Panc1 (cell line): ENCODE results near the gene PNN. TPM values are rescaled to one million over a fixed set of nuclear protein-coding genes. Genes with fewer than 3 reads are reported as not detected.

Experiments
- ATAC-seq: fragments of 200-7000 bp; cut with Tn5 transposase; 2 replicates; pipeline ENCODE4 v1.9.1; 2020; ENCODE audit warnings: mild to moderate bottlenecking, moderate library complexity
- BruUV-seq: library from RNA; stranded (reverse); fragments of 400-500 nt; replicated peaks from 2 replicates; lab custom pipeline; 2021; lab: Mats Ljungman, UMichigan
- CTCF ChIA-PET: fragments of 300-600 bp; sonication (Branson Sonifier 250); formaldehyde crosslinking; loops from one replicate; lab custom pipeline; 2022; ENCODE audit warnings: antibody characterized with exemption; lab: Charles Lee
- POLR2A ChIA-PET: fragments of 300-600 bp; sonication (Branson Sonifier 250); formaldehyde crosslinking; loops from one replicate; lab custom pipeline; 2022; ENCODE audit warnings: antibody characterized with exemption; lab: Charles Lee
- DNase-seq: peaks from one replicate; pipeline ENCODE4 v3.0.0-alpha.2; 2010; ENCODE audit warnings: low read depth, low spot score
- H3K27ac ChIP-seq: 2 replicates; pipeline ENCODE4 v1.5.1; 2011; ENCODE audit warnings: mild to moderate bottlenecking, low read length, inconsistent platforms
- H3K27me3 ChIP-seq: fragments of 200-500 bp; sonication (Bioruptor generic); 2 replicates; pipeline ENCODE4 v1.6.0; 2014; ENCODE audit warnings: low read length, inconsistent platforms; ENCODE audit not compliant: control insufficient read depth, insufficient read depth
- H3K36me3 ChIP-seq: fragments of 200-500 bp; sonication (Bioruptor generic); 2 replicates; pipeline ENCODE4 v1.5.1; 2014; ENCODE audit warnings: inconsistent platforms, mild to moderate bottlenecking, low read length, moderate library complexity; ENCODE audit not compliant: control insufficient read depth, insufficient read depth
- H3K4me1 ChIP-seq: 2 replicates; pipeline ENCODE4 v1.5.1; 2011; ENCODE audit warnings: inconsistent platforms, mild to moderate bottlenecking, low read length, moderate library complexity; ENCODE audit not compliant: control insufficient read depth, insufficient read depth
- H3K4me3 ChIP-seq, 2 experiments: 2 replicates each; pipeline ENCODE4 v1.5.1; 2011 to 2012; ENCODE audit warnings: low read depth in 2 of 2, low read length in 2 of 2, mild to moderate bottlenecking in 2 of 2, inconsistent platforms in 1 of 2, moderate library complexity in 1 of 2
- H3K9me3 ChIP-seq: fragments of 200-500 bp; sonication (Bioruptor generic); 2 replicates; pipeline ENCODE4 v1.5.1; 2014; ENCODE audit warnings: low read depth, mild to moderate bottlenecking, inconsistent platforms, low read length, moderate library complexity; ENCODE audit not compliant: control insufficient read depth, insufficient read depth
- POLR2AphosphoS5 ChIP-seq: IDR thresholded peaks from 2 replicates; pipeline ENCODE4 v1.6.1; 2012; ENCODE audit warnings: mild to moderate bottlenecking, low read depth, low read length, moderate library complexity
- SIN3A ChIP-seq: IDR thresholded peaks from 2 replicates; pipeline ENCODE4 v1.6.1; 2012; ENCODE audit warnings: low read depth, mild to moderate bottlenecking, low read length, moderate library complexity, borderline replicate concordance; ENCODE audit not compliant: insufficient read depth
- TCF7L2 ChIP-seq: IDR thresholded peaks from 2 replicates; pipeline ENCODE4 v1.6.1; 2011; ENCODE audit warnings: mild to moderate bottlenecking, low read depth, low read length, inconsistent platforms
- in situ Hi-C: cut with HindIII; loops from 2 replicates; pipeline ENCODE4 v1.10.0; 2016; ENCODE audit warnings: low sequenced_read_pairs, low pct_unique_long_range_greater_than_20kb
- intact Hi-C: fragments of 100-400 bp; cut with micrococcal nuclease; formaldehyde crosslinking; loops from one replicate; pipeline ENCODE4 v1.10.0; 2022; ENCODE audit not compliant: unreplicated experiment
- total RNA-seq: library from RNA; stranded (reverse); gene quantifications from one replicate; pipeline ENCODE4 v1.2.1, GENCODE V29; 2021; ENCODE audit not compliant: unreplicated experiment
- TF ChIP-seq, protein P1 (sequence below): fragments of 450-650 bp; IDR thresholded peaks from 2 replicates; pipeline ENCODE4 v1.5.1; 2017; ENCODE audit warnings: mild to moderate bottlenecking
- TF ChIP-seq, protein P2 (sequence below), 2 experiments: IDR thresholded peaks; 2 replicates each; pipeline ENCODE4 v1.6.1; 2011 to 2012; ENCODE audit warnings: low read depth in 2 of 2, control low read depth in 1 of 2, low read length in 1 of 2, mild to moderate bottlenecking in 1 of 2, moderate library complexity in 1 of 2; ENCODE audit not compliant: insufficient read depth in 1 of 2

PNN gene
- total RNA-seq, 1 experiment from 2014 or later, result 55.4 TPM

DNA sequence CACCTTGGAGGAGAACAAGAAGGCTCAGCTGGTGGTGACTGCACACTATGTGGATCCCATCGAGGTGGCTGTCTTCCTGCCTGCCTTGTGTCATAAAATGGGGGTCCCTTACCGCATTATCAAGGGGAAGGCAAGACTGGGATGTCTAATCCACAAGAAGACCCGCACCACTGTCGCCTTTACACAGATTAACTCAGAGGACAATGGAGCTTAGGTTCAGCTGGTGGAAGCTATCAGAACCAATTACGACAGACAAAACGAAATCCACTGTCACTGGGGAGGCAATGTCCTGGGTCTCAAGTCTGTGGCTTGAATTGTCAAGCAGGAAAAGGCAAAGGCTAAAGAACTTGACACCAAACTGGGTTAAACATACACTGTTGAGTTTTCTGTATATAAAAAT, 17.6 kb upstream of the PNN start:
- no peak overlapping the region for H3K27ac ChIP-seq
- H3K4me1 ChIP-seq, result no peaks in the 10 kb centered on the region
- POLR2A ChIA-PET, result no interaction called here
- TF ChIP-seq, protein P1, sequence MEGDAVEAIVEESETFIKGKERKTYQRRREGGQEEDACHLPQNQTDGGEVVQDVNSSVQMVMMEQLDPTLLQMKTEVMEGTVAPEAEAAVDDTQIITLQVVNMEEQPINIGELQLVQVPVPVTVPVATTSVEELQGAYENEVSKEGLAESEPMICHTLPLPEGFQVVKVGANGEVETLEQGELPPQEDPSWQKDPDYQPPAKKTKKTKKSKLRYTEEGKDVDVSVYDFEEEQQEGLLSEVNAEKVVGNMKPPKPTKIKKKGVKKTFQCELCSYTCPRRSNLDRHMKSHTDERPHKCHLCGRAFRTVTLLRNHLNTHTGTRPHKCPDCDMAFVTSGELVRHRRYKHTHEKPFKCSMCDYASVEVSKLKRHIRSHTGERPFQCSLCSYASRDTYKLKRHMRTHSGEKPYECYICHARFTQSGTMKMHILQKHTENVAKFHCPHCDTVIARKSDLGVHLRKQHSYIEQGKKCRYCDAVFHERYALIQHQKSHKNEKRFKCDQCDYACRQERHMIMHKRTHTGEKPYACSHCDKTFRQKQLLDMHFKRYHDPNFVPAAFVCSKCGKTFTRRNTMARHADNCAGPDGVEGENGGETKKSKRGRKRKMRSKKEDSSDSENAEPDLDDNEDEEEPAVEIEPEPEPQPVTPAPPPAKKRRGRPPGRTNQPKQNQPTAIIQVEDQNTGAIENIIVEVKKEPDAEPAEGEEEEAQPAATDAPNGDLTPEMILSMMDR, result no peak
- TF ChIP-seq POLR2AphosphoS5, result no peak
- no peaks in the 10 kb centered on the region for H3K27me3 ChIP-seq
- in situ Hi-C loops, result no loop called here
- H3K4me3 ChIP-seq, result no peak overlapping the region
- BruUV-seq, result no TSS peak
- no peaks in the 10 kb centered on the region for H3K36me3 ChIP-seq
- H3K9me3 ChIP-seq, result no peaks in the 10 kb centered on the region
- intact Hi-C loops, result no loop called here
- CTCF ChIA-PET, result no interaction called here
- DNase-seq, result no peak
- ATAC-seq, result no peak

DNA sequence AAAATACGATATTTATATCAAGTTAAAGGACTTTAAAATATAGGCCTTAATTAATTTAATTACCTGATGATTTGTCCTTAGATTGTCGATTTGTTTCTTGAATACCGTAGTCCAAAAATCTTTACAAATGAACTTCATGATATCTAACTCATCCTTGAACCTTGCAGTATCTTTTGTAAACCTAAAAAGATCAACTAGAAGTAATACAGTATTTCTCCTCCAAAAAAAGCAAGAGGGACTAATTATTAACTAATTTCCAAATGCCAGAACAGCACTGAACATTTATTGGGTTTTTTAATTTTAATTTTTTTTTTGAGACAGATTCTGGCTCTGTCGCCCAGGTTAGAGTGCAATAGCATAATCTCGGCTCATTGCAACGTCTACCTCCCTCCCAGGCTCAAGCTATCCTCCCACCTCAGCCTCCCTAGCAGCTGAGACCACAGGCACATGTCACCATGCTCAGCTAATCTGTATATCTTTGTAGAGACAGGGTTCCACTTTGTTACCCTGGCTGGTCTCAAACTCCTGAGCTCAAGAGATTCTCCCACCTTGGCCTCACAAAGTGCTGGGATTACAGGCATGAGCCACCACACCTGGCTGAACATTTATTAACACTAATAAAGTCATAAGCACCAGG, 16.7 kb upstream of the PNN start:
- H3K9me3 ChIP-seq, result no peaks in the 10 kb centered on the region
- TF ChIP-seq, protein P1, result no peak
- TF ChIP-seq POLR2AphosphoS5 (no peak), TCF7L2 (no peak), SIN3A (no peak)
- TF ChIP-seq, protein P2, sequence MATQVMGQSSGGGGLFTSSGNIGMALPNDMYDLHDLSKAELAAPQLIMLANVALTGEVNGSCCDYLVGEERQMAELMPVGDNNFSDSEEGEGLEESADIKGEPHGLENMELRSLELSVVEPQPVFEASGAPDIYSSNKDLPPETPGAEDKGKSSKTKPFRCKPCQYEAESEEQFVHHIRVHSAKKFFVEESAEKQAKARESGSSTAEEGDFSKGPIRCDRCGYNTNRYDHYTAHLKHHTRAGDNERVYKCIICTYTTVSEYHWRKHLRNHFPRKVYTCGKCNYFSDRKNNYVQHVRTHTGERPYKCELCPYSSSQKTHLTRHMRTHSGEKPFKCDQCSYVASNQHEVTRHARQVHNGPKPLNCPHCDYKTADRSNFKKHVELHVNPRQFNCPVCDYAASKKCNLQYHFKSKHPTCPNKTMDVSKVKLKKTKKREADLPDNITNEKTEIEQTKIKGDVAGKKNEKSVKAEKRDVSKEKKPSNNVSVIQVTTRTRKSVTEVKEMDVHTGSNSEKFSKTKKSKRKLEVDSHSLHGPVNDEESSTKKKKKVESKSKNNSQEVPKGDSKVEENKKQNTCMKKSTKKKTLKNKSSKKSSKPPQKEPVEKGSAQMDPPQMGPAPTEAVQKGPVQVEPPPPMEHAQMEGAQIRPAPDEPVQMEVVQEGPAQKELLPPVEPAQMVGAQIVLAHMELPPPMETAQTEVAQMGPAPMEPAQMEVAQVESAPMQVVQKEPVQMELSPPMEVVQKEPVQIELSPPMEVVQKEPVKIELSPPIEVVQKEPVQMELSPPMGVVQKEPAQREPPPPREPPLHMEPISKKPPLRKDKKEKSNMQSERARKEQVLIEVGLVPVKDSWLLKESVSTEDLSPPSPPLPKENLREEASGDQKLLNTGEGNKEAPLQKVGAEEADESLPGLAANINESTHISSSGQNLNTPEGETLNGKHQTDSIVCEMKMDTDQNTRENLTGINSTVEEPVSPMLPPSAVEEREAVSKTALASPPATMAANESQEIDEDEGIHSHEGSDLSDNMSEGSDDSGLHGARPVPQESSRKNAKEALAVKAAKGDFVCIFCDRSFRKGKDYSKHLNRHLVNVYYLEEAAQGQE (IDR thresholded peaks at IDR 0.05; ENCODE audit: insufficient read depth in 1 of 2, low read depth in 2 of 2, low read length in 1 of 2), result no peak
- no peaks in the 10 kb centered on the region; the same call in 1 of the 2 replicates for H3K36me3 ChIP-seq
- intact Hi-C loops, result no loop called here
- no TSS peak for BruUV-seq
- no peak for DNase-seq
- no peaks in the 10 kb centered on the region for H3K27me3 ChIP-seq
- in situ Hi-C loops, result no loop called here
- CTCF ChIA-PET, result no interaction called here
- H3K4me3 ChIP-seq, result no peak overlapping the region
- H3K27ac ChIP-seq, result no peak overlapping the region
- POLR2A ChIA-PET, result no interaction called here
- H3K4me1 ChIP-seq, result no peaks in the 10 kb centered on the region
- no peak for ATAC-seq
